Smooth muscle cell (in vitro differentiated cells): ENCODE measurements around the gene PSKH1. TPM values are rescaled to one million over a fixed set of nuclear protein-coding genes. Genes with fewer than 3 reads are reported as not detected.
A peak's percentile ranks its signal among the peaks of the same experiment; 100 is the strongest.

ENCODE experiments used
- DNase-seq: peaks from one replicate; lab custom pipeline; 2025; ENCODE audit not compliant: unreplicated experiment; lab: John Stamatoyannopoulos, UW
- H2AFZ ChIP-seq: fragments of 200-600 bp; sonication (generic); 2 replicates; pipeline ENCODE4 v1.6.0; 2016; ENCODE audit warnings: antibody characterized with exemption, low read depth, mild to moderate bottlenecking
- H3F3A ChIP-seq: fragments of 200-600 bp; sonication (generic); 2 replicates; pipeline ENCODE4 v1.6.0; 2017; ENCODE audit warnings: antibody characterized with exemption, low read depth
- H3K27ac ChIP-seq: fragments of 200-600 bp; sonication (generic); 2 replicates; pipeline ENCODE4 v1.5.1; 2016; ENCODE audit warnings: low read depth, mild to moderate bottlenecking
- H3K27me3 ChIP-seq: fragments of 200-600 bp; sonication (generic); 2 replicates; pipeline ENCODE4 v1.6.1; 2016; ENCODE audit warnings: low read depth, mild to moderate bottlenecking
- H3K36me3 ChIP-seq: fragments of 200-600 bp; sonication (generic); 2 replicates; pipeline ENCODE4 v1.5.1; 2016; ENCODE audit warnings: low read depth
- H3K4me1 ChIP-seq: fragments of 200-600 bp; sonication (generic); 2 replicates; pipeline ENCODE4 v1.5.1; 2016; ENCODE audit warnings: low read depth
- H3K4me2 ChIP-seq: fragments of 200-600 bp; sonication (generic); 2 replicates; pipeline ENCODE4 v1.6.0; 2016; ENCODE audit warnings: mild to moderate bottlenecking
- H3K4me3 ChIP-seq: fragments of 200-600 bp; sonication (generic); 2 replicates; pipeline ENCODE4 v1.5.1; 2016; ENCODE audit warnings: mild to moderate bottlenecking
- H3K79me2 ChIP-seq: fragments of 200-600 bp; sonication (generic); 2 replicates; pipeline ENCODE4 v1.6.0; 2016; ENCODE audit warnings: low read depth, mild to moderate bottlenecking
- H3K9ac ChIP-seq: fragments of 200-600 bp; sonication (generic); 2 replicates; pipeline ENCODE4 v1.6.0; 2016; ENCODE audit warnings: low read depth
- H3K9me3 ChIP-seq: fragments of 200-600 bp; sonication (generic); replicated peaks from 2 replicates; pipeline ENCODE4 v1.5.1; 2016; ENCODE audit warnings: low read depth
- H4K20me1 ChIP-seq: fragments of 200-600 bp; sonication (generic); 2 replicates; pipeline ENCODE4 v1.6.0; 2016; ENCODE audit warnings: low read depth
- CTCF ChIP-seq: fragments of 200-600 bp; sonication (generic); IDR thresholded peaks from 2 replicates; pipeline ENCODE4 v1.5.1; 2017; ENCODE audit warnings: borderline replicate concordance, mild to moderate bottlenecking, antibody characterized with exemption; ENCODE audit not compliant: insufficient read depth, poor library complexity, severe bottlenecking
- WGBS: methylation state at CpG from one replicate; pipeline ENCODE4 v1.1.7; 2016; ENCODE audit warnings: low lambda C conversion rate; 5-methylcytosine and 5-hydroxymethylcytosine counted together
- polyA plus RNA-seq: library from polyadenylated mRNA; unstranded; fragments of >200 nt; fragmentation: Nextera tagmentation; extraction: Ambion mirVana; gene quantifications from 2 replicates; pipeline ENCODE4 v1.2.1, GENCODE V29; 2016
- total RNA-seq: library from RNA; depleted of rRNA; stranded (reverse); fragments of >200 nt; gene quantifications from 2 replicates; pipeline ENCODE4 v1.2.3, GENCODE V29; 2014

Gene PSKH1
- total and polyA plus RNA-seq, 2 experiments from 2014 or later: 15.3 to 36.0 TPM

GRCh38 chr16:67966549-67967182 is 73.6 kb downstream of the PSKH1 start:
- 54% methylated on average over 3 of the region's 3 CpGs for WGBS
- Histone ChIP-seq H3K9ac (peak overlapping the region; percentile 97), H4K20me1 (peaks cover 62% of the 10 kb centered on the region), H3K27ac (peak overlapping the region; percentile 91), H3K4me1 (peaks cover 20% of the 10 kb centered on the region), H3K36me3 (no peaks in the 10 kb centered on the region), H2AFZ (no peak overlapping the region), H3K4me2 (peak overlapping the region; percentile 98), H3K79me2 (peaks cover 66% of the 10 kb centered on the region), H3K4me3 (peak overlapping the region; percentile 83), H3F3A (no peaks in the 10 kb centered on the region), H3K9me3 (no peaks in the 10 kb centered on the region), H3K27me3 (no peaks in the 10 kb centered on the region)
- DNase-seq: no peak
- no peak for TF ChIP-seq CTCF

GRCh38 chr16:67967183-67967957 is 74.3 kb downstream of the PSKH1 start:
- peaks cover 55% of the 10 kb centered on the region for H4K20me1 ChIP-seq
- H3K36me3 ChIP-seq: no peaks in the 10 kb centered on the region
- peaks cover 59% of the 10 kb centered on the region for H3K79me2 ChIP-seq
- peak overlapping the region; percentile 97 for H3K9ac ChIP-seq
- peak overlapping the region; percentile 98 for H3K4me2 ChIP-seq
- no peak for DNase-seq
- peaks cover 20% of the 10 kb centered on the region for H3K4me1 ChIP-seq
- H3K27me3 ChIP-seq: no peaks in the 10 kb centered on the region
- no peaks in the 10 kb centered on the region for H3F3A ChIP-seq
- no peak for TF ChIP-seq CTCF
- H3K4me3 ChIP-seq: peak overlapping the region; percentile 83
- H3K27ac ChIP-seq: peak overlapping the region; percentile 91
- WGBS: 12% methylated on average over 18 of the region's 18 CpGs
- H3K9me3 ChIP-seq: no peaks in the 10 kb centered on the region
- H2AFZ ChIP-seq: no peak overlapping the region

GRCh38 chr16:67967958-67968399 is 74.9 kb downstream of the PSKH1 start:
- Histone ChIP-seq H3K27me3 (no peaks in the 10 kb centered on the region), H3K27ac (peak overlapping the region; percentile 91), H3K4me1 (peaks cover 20% of the 10 kb centered on the region), H3K79me2 (peaks cover 53% of the 10 kb centered on the region), H2AFZ (no peak overlapping the region), H4K20me1 (peaks cover 49% of the 10 kb centered on the region), H3K9me3 (no peaks in the 10 kb centered on the region), H3K9ac (peak overlapping the region; percentile 97), H3F3A (no peaks in the 10 kb centered on the region), H3K4me2 (peak overlapping the region; percentile 98), H3K4me3 (peak overlapping the region; percentile 83), H3K36me3 (no peaks in the 10 kb centered on the region)
- 2% methylated on average over 26 of the region's 45 CpGs for WGBS
- no peak for DNase-seq
- TF ChIP-seq CTCF: no peak
